GM04503 (cell line): ENCODE data around the gene VGLL4.

Experiments used
- DNase-seq: peaks from one replicate; pipeline ENCODE4 v3.0.0-alpha.2; 2012; ENCODE audit warnings: low read depth

VGLL4 gene

GRCh38 chr3:11627612-11628011 lies 16.1 kb downstream of the VGLL4 start:
- no peak for DNase-seq

GRCh38 chr3:11626084-11626463 lies 17.6 kb downstream of the VGLL4 start:
- DNase-seq = no peak

- DNase-seq = no peak
Measured at GRCh38 chr3:11625376-11626083, 18.2 kb downstream of the VGLL4 start.

GRCh38 chr3:11624704-11625375 lies 18.9 kb downstream of the VGLL4 start:
- no peak for DNase-seq

- DNase-seq = no peak
Measured at GRCh38 chr3:11624161-11624560, 19.6 kb downstream of the VGLL4 start.

- no peak for DNase-seq
Measured at GRCh38 chr3:11622586-11623550, 20.8 kb downstream of the VGLL4 start.

GRCh38 chr3:11621077-11621476 lies 22.6 kb downstream of the VGLL4 start:
- DNase-seq = no peak

GRCh38 chr3:11619946-11620652 lies 23.6 kb downstream of the VGLL4 start:
- no peak for DNase-seq

- no peak for DNase-seq
Measured at GRCh38 chr3:11619461-11619860, 24.3 kb downstream of the VGLL4 start.

- no peak for DNase-seq
Measured at GRCh38 chr3:11618904-11619303, 24.8 kb downstream of the VGLL4 start.

- DNase-seq = no peak
Measured at GRCh38 chr3:11616551-11616950, 27.2 kb downstream of the VGLL4 start.

- no peak for DNase-seq
Measured at GRCh38 chr3:11613851-11614487, 29.7 kb downstream of the VGLL4 start.

GRCh38 chr3:11613319-11613718 lies 30.4 kb downstream of the VGLL4 start:
- DNase-seq = no peak

GRCh38 chr3:11612515-11613188 lies 31.1 kb downstream of the VGLL4 start:
- DNase-seq = no peak

GRCh38 chr3:11611341-11611799 lies 32.3 kb downstream of the VGLL4 start:
- DNase-seq = no peak

- DNase-seq = no peak
Measured at GRCh38 chr3:11610700-11611275, 32.9 kb downstream of the VGLL4 start.

GRCh38 chr3:11610044-11610671 lies 33.6 kb downstream of the VGLL4 start:
- no peak for DNase-seq

- DNase-seq = no peak
Measured at GRCh38 chr3:11609481-11609880, 34.2 kb downstream of the VGLL4 start.

GRCh38 chr3:11607816-11608215 lies 35.9 kb downstream of the VGLL4 start:
- DNase-seq = no peak

- no peak for DNase-seq
Measured at GRCh38 chr3:11606865-11607440, 36.8 kb downstream of the VGLL4 start.
